LNCaP clone FGC (cell line): ENCODE data around the gene TOR2A.

ENCODE experiments used
- DNase-seq: peaks from one replicate; pipeline ENCODE4 v3.0.0-alpha.2; 2011; ENCODE audit warnings: low read depth
- H3K4me3 ChIP-seq: 2 replicates; pipeline ENCODE4 v1.5.1; 2011; ENCODE audit warnings: mild to moderate bottlenecking, low read depth, low read length, control low read depth
- TF ChIP-seq, protein P1 (sequence below): IDR thresholded peaks from 2 replicates; pipeline ENCODE4 v1.5.1; 2012; ENCODE audit warnings: mild to moderate bottlenecking; ENCODE audit not compliant: control insufficient read depth, insufficient read depth; ENCODE audit errors: extremely low read depth

TOR2A gene

DNA sequence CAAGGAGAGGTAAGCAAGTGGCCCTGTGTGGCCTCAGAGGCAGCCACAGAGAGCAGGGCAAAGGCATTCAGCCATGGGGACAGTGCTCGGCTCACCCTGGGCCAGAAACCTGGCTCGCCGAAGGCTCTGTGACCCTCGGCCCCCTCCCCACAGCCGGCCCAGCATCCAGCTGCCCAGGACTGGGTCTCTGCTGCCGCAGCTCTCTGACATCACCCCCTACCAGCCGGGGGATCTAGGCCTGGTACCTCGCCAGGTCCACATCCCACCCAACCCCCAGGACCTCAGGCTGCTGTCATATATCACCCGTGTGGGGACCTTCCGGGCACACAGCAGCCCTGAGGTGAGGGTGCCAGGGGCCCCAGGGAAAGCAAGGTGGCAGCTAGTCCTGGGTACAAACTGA lies 22.2 kb downstream of the TOR2A start:
- H3K4me3 ChIP-seq: no peak overlapping the region
- TF ChIP-seq, protein P1, sequence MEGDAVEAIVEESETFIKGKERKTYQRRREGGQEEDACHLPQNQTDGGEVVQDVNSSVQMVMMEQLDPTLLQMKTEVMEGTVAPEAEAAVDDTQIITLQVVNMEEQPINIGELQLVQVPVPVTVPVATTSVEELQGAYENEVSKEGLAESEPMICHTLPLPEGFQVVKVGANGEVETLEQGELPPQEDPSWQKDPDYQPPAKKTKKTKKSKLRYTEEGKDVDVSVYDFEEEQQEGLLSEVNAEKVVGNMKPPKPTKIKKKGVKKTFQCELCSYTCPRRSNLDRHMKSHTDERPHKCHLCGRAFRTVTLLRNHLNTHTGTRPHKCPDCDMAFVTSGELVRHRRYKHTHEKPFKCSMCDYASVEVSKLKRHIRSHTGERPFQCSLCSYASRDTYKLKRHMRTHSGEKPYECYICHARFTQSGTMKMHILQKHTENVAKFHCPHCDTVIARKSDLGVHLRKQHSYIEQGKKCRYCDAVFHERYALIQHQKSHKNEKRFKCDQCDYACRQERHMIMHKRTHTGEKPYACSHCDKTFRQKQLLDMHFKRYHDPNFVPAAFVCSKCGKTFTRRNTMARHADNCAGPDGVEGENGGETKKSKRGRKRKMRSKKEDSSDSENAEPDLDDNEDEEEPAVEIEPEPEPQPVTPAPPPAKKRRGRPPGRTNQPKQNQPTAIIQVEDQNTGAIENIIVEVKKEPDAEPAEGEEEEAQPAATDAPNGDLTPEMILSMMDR: no peak
- DNase-seq: no peak

DNA sequence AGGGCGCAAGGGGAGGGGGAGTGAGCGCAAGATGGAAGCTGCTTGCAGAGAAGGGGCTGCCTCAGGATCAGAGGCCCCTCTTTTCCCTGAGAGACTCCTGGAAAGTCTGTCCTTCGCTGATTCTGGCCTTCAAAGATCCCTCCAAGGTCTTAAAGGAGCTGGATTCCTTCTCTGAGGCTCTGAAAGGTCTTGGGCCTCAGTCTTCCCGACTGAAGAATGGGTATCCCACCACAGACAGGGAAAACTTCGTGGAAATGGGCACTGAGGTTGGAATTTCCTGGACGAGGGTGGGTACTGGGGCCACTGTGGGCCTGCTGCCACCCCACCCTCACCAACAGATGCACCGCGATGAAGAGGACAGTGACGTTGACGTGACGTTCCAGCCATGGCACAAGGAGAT lies 22.7 kb downstream of the TOR2A start:
- TF ChIP-seq, protein P1: no peak
- DNase-seq: no peak
- H3K4me3 ChIP-seq: no peak overlapping the region

DNA sequence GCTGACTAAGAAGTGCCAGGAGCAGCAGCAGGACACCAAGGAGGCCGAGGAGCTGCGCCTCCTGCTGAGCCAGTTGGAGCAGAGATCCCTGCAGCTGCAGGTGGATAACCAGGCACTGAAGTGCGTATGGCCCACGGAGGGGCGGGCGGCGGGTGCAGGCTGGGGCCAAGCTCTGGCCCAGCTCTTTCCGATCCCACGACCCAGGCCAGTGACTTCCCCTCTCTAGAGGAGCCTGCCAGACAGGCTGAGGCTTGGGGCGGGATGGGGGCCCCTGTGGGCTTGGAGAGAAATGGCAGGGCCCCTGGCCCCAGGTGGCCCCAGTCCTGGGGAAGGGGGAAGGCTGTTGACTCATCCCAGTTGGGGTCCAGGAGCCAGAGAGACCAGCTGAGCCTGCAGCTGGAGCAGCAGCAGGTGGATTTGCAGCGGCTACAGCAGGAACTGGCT lies 23.2 kb downstream of the TOR2A start:
- TF ChIP-seq, protein P1: no peak
- no peak overlapping the region for H3K4me3 ChIP-seq
- DNase-seq: no peak

DNA sequence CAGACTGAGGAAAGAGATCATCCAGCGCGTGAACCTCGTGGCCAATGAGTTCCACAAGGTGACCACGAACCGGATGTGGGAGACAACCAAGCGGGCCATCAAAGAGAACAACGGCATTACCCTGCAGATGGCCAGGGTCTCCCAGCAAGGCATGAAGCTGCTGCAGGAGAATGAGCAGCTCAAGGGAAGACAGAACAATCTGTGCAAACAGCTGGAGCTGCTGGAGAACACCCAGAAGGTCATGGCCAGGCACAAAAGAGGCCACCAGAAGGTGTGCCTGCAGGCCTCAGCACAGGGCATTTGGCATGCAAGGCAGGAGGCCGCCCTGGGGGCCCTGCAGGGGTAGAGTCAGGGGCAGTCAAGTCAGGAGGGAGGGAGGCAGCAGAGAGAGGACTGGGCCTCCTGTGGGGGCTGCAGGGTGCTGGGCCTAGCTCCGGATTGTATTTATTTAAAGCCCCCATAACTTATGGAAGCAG lies 23.8 kb downstream of the TOR2A start:
- DNase-seq: no peak
- no peak overlapping the region for H3K4me3 ChIP-seq

DNA sequence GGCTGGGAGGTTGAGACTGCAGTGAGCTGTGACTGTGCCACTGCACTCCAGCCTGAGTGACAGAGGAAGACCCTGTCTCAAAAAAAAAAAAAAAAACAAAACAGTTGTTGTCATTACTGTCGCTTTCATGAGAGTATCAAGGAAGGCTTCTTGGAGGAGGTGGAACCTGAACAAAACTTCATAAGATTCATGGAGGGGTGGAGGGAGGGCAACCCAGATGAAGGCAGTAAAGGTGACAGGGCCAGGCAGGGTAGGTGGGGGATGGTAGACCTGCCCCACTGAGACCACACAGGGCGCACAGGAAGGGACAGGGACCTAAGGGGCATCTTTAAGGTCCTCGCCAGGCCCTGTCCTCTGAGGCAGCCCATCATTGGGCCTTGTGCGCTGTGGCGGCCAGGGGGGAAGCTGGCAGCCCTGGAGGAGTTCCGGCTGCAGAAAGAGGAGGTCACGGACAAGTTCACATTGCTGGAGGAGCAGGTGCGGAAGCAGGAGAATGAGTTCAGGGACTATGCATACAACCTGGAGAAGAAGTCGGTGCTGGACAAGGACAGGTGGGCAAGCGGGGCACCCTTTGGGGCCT lies 24.8 kb downstream of the TOR2A start:
- no peak overlapping the region for H3K4me3 ChIP-seq
- TF ChIP-seq, protein P1: no peak
- no peak for DNase-seq

More for the DNA sequence above, 23.8 kb downstream of the TOR2A start:
- TF ChIP-seq, protein P1: no peak

DNA sequence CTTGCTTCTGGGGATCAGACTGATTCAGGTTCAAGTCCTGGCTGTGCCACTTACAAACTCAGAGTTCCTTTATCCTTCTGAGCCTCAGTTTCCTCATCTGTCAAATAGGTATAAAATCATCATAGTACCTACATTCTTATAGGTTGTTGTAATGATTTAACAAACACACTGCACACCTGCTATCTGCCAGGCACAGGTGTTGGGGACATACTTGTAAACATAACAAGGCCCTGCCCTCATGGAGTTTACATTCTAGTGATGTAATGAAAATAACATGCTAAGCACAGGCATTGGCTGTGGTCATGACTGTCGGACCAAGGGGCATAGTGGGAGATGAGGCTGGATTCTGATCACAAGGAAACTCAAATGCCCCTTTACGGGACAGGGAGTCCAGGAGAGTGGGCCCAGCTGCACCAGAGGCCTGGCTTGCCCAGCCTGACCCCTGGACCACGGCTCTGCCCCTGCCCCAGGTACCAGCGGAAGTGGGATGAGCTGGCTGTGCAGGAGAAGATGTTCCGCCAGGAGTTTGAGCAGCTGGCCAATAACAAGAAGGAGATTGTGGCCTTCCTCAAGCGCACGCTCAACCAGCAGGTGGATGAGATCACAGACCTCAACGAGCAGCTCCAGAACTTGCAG lies 26.0 kb downstream of the TOR2A start:
- no peak for DNase-seq
- H3K4me3 ChIP-seq: no peak overlapping the region
- TF ChIP-seq, protein P1: no peak
